Measurements from ENCODE around the gene DLGAP4.

Gene DLGAP4

GRCh38 chr20:36385503-36385902, 79.4 kb downstream of the DLGAP4 start:
- no peak for DNase-seq

GRCh38 chr20:36386236-36386635, 80.1 kb downstream of the DLGAP4 start:
- DNase-seq: no peak

- no peak for DNase-seq
Measured at GRCh38 chr20:36390269-36390668, 84.1 kb downstream of the DLGAP4 start.

- no peak for DNase-seq
Measured at GRCh38 chr20:36390719-36391415, 84.7 kb downstream of the DLGAP4 start.

- DNase-seq: no peak
Measured at GRCh38 chr20:36391456-36391855, 85.3 kb downstream of the DLGAP4 start.

GRCh38 chr20:36391955-36392354, 85.8 kb downstream of the DLGAP4 start:
- DNase-seq: no peak

- no peak for DNase-seq
Measured at GRCh38 chr20:36392989-36393388, 86.8 kb downstream of the DLGAP4 start.

GRCh38 chr20:36394340-36394965, 88.3 kb downstream of the DLGAP4 start:
- DNase-seq: no peak

GRCh38 chr20:36396340-36396739, 90.2 kb downstream of the DLGAP4 start:
- DNase-seq: no peak

GRCh38 chr20:36396847-36397630, 90.9 kb downstream of the DLGAP4 start:
- no peak for DNase-seq

GRCh38 chr20:36398515-36398914, 92.4 kb downstream of the DLGAP4 start:
- DNase-seq: no peak

- peak; percentile 75 for DNase-seq
Measured at GRCh38 chr20:36399147-36399968, 93.2 kb downstream of the DLGAP4 start.

- DNase-seq: no peak
Measured at GRCh38 chr20:36399969-36400545, 93.9 kb downstream of the DLGAP4 start.

- DNase-seq: no peak
Measured at GRCh38 chr20:36400909-36401735, 95.0 kb downstream of the DLGAP4 start.

GRCh38 chr20:36402708-36403107, 96.6 kb downstream of the DLGAP4 start:
- DNase-seq: no peak

- DNase-seq: no peak
Measured at GRCh38 chr20:36404435-36404978, 98.4 kb downstream of the DLGAP4 start.

- DNase-seq: no peak
Measured at GRCh38 chr20:36405255-36405654, 99.1 kb downstream of the DLGAP4 start.

- DNase-seq: no peak
Measured at GRCh38 chr20:36407199-36407733, 101.1 kb downstream of the DLGAP4 start.

GRCh38 chr20:36408219-36408618, 102.1 kb downstream of the DLGAP4 start:
- DNase-seq: peak; percentile 90

- no peak for DNase-seq
Measured at GRCh38 chr20:36411861-36412454, 105.8 kb downstream of the DLGAP4 start.
